Hepatocyte (in vitro differentiated cells): ENCODE data around the gene RBM47. TPM values are rescaled to one million over a fixed set of nuclear protein-coding genes. Genes with fewer than 3 reads are reported as not detected.
A peak's percentile ranks its signal among the peaks of the same experiment; 100 is the strongest.

Source experiments
- DNase-seq: peaks from one replicate; pipeline ENCODE4 v3.0.0-alpha.2; 2016; ENCODE audit warnings: low spot score
- H2AFZ ChIP-seq: fragments of 200-600 bp; sonication (generic); 2 replicates; pipeline ENCODE4 v1.6.0; 2016; ENCODE audit warnings: antibody characterized with exemption, mild to moderate bottlenecking
- H3K27ac ChIP-seq: fragments of 200-600 bp; sonication (generic); 2 replicates; pipeline ENCODE4 v1.5.1; 2016; ENCODE audit warnings: mild to moderate bottlenecking
- H3K27me3 ChIP-seq: fragments of 200-600 bp; sonication (generic); 2 replicates; pipeline ENCODE4 v1.6.1; 2016
- H3K36me3 ChIP-seq: fragments of 200-600 bp; sonication (generic); replicated peaks from 2 replicates; pipeline ENCODE4 v1.5.1; 2016; ENCODE audit warnings: low read depth; ENCODE audit not compliant: insufficient read depth
- H3K4me1 ChIP-seq: fragments of 200-600 bp; sonication (generic); 2 replicates; pipeline ENCODE4 v1.5.1; 2016; ENCODE audit warnings: mild to moderate bottlenecking, moderate library complexity; ENCODE audit not compliant: insufficient read depth
- H3K4me2 ChIP-seq: fragments of 200-600 bp; sonication (generic); 2 replicates; pipeline ENCODE4 v1.6.0; 2016
- H3K4me3 ChIP-seq: fragments of 200-600 bp; sonication (generic); 2 replicates; pipeline ENCODE4 v1.5.1; 2016; ENCODE audit warnings: mild to moderate bottlenecking
- H3K79me2 ChIP-seq: fragments of 200-600 bp; sonication (generic); 2 replicates; pipeline ENCODE4 v1.6.0; 2017; ENCODE audit warnings: mild to moderate bottlenecking
- H3K9me2 ChIP-seq: fragments of 200-600 bp; sonication (generic); replicated peaks from 2 replicates; pipeline ENCODE4 v1.6.0; 2017; ENCODE audit warnings: mild to moderate bottlenecking; ENCODE audit not compliant: insufficient read depth
- H3K9me3 ChIP-seq: fragments of 200-600 bp; sonication (generic); 2 replicates; pipeline ENCODE4 v1.5.1; 2016; ENCODE audit warnings: low read depth, mild to moderate bottlenecking
- H4K20me1 ChIP-seq: fragments of 200-600 bp; sonication (generic); 2 replicates; pipeline ENCODE4 v1.6.0; 2016; ENCODE audit warnings: mild to moderate bottlenecking; ENCODE audit not compliant: insufficient read depth, poor library complexity, severe bottlenecking
- EZH2 ChIP-seq: fragments of 200-600 bp; sonication (generic); IDR thresholded peaks from 2 replicates; pipeline ENCODE4 v1.6.1; 2016; ENCODE audit warnings: antibody characterized with exemption, mild to moderate bottlenecking, borderline replicate concordance
- EZH2phosphoT487 ChIP-seq: fragments of 200-600 bp; sonication (generic); IDR thresholded peaks from one replicate; pipeline ENCODE4 v1.6.1; 2018; ENCODE audit warnings: antibody characterized with exemption, mild to moderate bottlenecking, low read depth, moderate library complexity; ENCODE audit not compliant: unreplicated experiment, severe bottlenecking
- WGBS: methylation state at CpG from one replicate; pipeline ENCODE4 v1.1.6; 2016; ENCODE audit warnings: low lambda C conversion rate; ENCODE audit errors: missing lambda C conversion rate; 5-methylcytosine and 5-hydroxymethylcytosine counted together
- polyA plus RNA-seq: library from polyadenylated mRNA; unstranded; fragments of >200 nt; fragmentation: Nextera tagmentation; extraction: Ambion mirVana; gene quantifications from 2 replicates; pipeline ENCODE4 v1.2.1, GENCODE V29; 2016
- total RNA-seq: library from RNA; depleted of rRNA; stranded (reverse); fragments of >200 nt; gene quantifications from 2 replicates; pipeline ENCODE4 v1.2.3, GENCODE V29; 2014
- TF ChIP-seq, protein P1 (sequence below): fragments of 200-600 bp; sonication (generic); IDR thresholded peaks from 2 replicates; pipeline ENCODE4 v1.5.1; 2016; ENCODE audit warnings: antibody characterized with exemption, mild to moderate bottlenecking; ENCODE audit not compliant: poor library complexity

RBM47 gene
- total and polyA plus RNA-seq, 2 experiments from 2014 or later = 49.8 to 137 TPM

DNA sequence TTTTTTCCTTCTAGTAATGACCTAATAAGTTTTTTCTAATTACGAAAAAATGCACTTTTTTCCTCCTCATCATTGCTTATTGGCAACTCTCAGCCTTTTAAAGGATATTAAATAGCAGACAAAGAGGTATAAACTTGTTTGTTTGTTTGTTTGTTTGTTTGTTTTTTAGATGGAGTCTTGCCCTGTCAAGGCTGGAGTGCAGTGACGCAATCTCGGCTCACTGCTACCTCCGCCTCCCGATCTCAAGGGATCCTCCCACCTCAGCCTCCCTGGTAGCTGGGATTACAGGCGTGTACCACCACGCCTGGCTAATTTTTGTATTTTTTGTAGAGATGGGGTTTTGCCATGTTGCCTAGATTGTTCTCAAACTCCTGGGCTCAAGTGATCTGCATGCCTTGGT is 6.0 kb downstream of the RBM47 start:
- Histone ChIP-seq H3K4me3 (no peak overlapping the region), H3K79me2 (peaks cover 87% of the 10 kb centered on the region), H3K9me3 (no peaks in the 10 kb centered on the region), H3K36me3 (no peaks in the 10 kb centered on the region), H4K20me1 (no peaks in the 10 kb centered on the region), H3K9me2 (no peaks in the 10 kb centered on the region), H3K27me3 (no peaks in the 10 kb centered on the region), H3K4me2 (no peak overlapping the region), H3K27ac (peak overlapping the region; percentile 75), H3K4me1 (no peaks in the 10 kb centered on the region), H2AFZ (no peak overlapping the region)
- no peak for DNase-seq
- 92% methylated on average over 7 of the region's 7 CpGs for WGBS
- TF ChIP-seq, protein P1, sequence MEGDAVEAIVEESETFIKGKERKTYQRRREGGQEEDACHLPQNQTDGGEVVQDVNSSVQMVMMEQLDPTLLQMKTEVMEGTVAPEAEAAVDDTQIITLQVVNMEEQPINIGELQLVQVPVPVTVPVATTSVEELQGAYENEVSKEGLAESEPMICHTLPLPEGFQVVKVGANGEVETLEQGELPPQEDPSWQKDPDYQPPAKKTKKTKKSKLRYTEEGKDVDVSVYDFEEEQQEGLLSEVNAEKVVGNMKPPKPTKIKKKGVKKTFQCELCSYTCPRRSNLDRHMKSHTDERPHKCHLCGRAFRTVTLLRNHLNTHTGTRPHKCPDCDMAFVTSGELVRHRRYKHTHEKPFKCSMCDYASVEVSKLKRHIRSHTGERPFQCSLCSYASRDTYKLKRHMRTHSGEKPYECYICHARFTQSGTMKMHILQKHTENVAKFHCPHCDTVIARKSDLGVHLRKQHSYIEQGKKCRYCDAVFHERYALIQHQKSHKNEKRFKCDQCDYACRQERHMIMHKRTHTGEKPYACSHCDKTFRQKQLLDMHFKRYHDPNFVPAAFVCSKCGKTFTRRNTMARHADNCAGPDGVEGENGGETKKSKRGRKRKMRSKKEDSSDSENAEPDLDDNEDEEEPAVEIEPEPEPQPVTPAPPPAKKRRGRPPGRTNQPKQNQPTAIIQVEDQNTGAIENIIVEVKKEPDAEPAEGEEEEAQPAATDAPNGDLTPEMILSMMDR = no peak
- no peak for TF ChIP-seq EZH2phosphoT487
- no peak for TF ChIP-seq EZH2

DNA sequence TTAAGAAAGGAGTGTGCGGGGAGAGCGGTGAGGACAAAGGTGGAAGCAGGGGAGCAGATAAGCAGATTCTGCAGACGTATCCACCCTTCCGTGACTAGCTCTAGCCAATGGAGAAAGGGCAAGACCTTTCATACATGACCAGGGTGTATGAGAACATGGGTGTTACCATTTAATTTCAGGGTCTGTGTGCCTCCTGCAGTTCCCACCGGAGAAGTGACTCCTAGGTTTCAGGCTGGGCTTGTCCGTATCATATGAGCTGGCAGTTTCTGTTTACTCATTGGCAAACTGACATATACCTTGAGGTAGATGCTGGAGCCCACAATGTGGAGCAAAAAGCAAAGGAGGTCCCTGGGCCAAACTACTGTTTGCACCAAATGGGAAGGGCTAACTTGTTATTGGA is 6.8 kb downstream of the RBM47 start:
- Histone ChIP-seq H3K36me3 (no peaks in the 10 kb centered on the region), H2AFZ (no peak overlapping the region), H3K79me2 (peaks cover 89% of the 10 kb centered on the region), H3K4me3 (no peak overlapping the region), H3K4me2 (no peak overlapping the region), H3K27ac (peak overlapping the region; percentile 75), H4K20me1 (no peaks in the 10 kb centered on the region), H3K9me3 (no peaks in the 10 kb centered on the region), H3K4me1 (no peaks in the 10 kb centered on the region), H3K9me2 (no peaks in the 10 kb centered on the region), H3K27me3 (no peaks in the 10 kb centered on the region)
- WGBS = 71% methylated on average over 6 of the region's 6 CpGs
- TF ChIP-seq EZH2phosphoT487 = no peak
- TF ChIP-seq EZH2 = no peak
- TF ChIP-seq, protein P1 = no peak
- DNase-seq = no peak

DNA sequence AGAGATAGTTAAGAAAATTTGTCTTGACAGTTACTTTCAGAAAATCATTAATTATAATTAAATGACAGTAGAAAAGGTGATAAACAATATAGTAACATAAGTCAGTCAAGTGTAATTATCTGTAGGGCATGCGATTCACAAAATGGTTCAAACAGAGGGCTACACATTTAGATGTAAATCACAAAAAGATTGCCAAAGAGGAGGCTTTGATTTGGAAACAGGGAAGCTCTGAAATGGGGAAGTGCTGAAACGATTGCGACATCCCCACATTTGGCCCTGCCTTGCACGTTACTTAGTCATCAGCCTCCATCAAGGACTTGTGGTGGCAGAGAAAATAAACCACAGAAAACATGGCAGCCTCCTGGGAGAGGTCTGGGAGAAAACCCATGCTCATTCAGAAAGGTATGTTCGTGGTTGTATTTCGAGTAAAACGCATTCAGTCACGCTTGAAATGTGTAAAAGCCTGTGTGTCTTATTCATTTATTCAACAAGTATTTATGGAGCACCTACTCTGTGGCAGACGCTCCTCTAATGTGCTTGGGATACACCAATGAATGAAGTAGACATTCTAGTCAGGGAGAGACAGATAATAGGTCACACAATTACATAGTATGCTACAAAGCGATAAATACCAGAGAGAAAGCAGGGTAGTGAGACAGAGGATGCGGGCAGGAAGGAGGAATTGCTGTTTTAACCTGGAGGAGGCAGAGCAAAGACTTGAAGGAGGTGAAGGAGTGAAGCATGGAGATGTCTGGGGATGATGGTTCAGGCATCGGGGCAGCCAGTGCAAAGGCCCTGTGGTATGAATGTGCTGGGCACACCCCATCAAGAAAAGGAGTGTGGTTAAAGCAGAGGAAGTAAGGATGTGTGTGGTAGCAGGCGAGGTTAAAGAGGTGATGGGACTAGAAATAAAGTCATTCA is 7.8 kb downstream of the RBM47 start:
- Histone ChIP-seq H3K9me3 (no peaks in the 10 kb centered on the region), H3K36me3 (no peaks in the 10 kb centered on the region), H3K4me2 (no peak overlapping the region), H3K4me1 (no peaks in the 10 kb centered on the region), H3K79me2 (peaks cover 81% of the 10 kb centered on the region), H4K20me1 (no peaks in the 10 kb centered on the region), H3K9me2 (no peaks in the 10 kb centered on the region), H3K27ac (peak overlapping the region; percentile 75), H3K4me3 (no peak overlapping the region), H2AFZ (no peak overlapping the region), H3K27me3 (no peaks in the 10 kb centered on the region)
- DNase-seq = peak; percentile 79
- TF ChIP-seq EZH2phosphoT487 (no peak), EZH2 (no peak)
- TF ChIP-seq, protein P1 = no peak
- 74% methylated on average over 13 of the region's 13 CpGs for WGBS
